Astrocyte (in vitro differentiated cells and primary cell): ENCODE data around the gene MYH10.

Experiments used
- EZH2 ChIP-seq: IDR thresholded peaks from 2 replicates; pipeline ENCODE4 v1.6.1; 2012; ENCODE audit warnings: mild to moderate bottlenecking, low read length, inconsistent platforms; ENCODE audit not compliant: insufficient read depth
- TF ChIP-seq, protein P1 (sequence below): IDR thresholded peaks from 2 replicates; pipeline ENCODE4 v1.5.1; 2011; ENCODE audit warnings: low read depth, mild to moderate bottlenecking, inconsistent platforms, low read length, moderate library complexity; ENCODE audit not compliant: insufficient read depth

DNA sequence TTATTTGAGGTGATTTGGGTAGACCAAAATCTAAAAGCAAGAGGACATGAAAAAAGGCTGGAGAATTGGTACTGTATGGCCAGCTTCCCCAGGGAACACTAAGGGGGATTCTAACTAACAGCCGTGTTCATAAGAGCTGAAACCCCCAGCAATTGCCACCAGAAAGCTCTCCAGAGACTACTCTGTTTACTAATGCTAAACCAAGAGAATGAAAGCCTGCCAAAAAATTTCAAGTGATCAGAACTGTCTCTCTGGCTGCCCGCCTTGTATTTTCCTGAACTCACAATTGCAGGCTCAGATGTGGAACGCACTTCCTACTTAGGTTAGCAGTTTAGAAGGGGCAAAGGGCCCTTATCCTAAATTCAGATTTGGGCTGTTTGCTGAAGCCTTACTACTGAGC lies 24.1 kb downstream of the MYH10 start:
- TF ChIP-seq, protein P1, sequence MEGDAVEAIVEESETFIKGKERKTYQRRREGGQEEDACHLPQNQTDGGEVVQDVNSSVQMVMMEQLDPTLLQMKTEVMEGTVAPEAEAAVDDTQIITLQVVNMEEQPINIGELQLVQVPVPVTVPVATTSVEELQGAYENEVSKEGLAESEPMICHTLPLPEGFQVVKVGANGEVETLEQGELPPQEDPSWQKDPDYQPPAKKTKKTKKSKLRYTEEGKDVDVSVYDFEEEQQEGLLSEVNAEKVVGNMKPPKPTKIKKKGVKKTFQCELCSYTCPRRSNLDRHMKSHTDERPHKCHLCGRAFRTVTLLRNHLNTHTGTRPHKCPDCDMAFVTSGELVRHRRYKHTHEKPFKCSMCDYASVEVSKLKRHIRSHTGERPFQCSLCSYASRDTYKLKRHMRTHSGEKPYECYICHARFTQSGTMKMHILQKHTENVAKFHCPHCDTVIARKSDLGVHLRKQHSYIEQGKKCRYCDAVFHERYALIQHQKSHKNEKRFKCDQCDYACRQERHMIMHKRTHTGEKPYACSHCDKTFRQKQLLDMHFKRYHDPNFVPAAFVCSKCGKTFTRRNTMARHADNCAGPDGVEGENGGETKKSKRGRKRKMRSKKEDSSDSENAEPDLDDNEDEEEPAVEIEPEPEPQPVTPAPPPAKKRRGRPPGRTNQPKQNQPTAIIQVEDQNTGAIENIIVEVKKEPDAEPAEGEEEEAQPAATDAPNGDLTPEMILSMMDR = no peak
- TF ChIP-seq EZH2 = no peak
